K562 (cell line): ENCODE measurements around the gene FAM43B. TPM values are rescaled to one million over a fixed set of nuclear protein-coding genes. Genes with fewer than 3 reads are reported as not detected.

Source experiments
- CBFB ChIP-seq: sonication (generic); formaldehyde crosslinking; IDR thresholded peaks from 2 replicates; pipeline ENCODE4 v1.4.0; 2020; ENCODE audit warnings: mild to moderate bottlenecking, missing genetic modification reagents
- CBX1 ChIP-seq: sonication (generic); IDR thresholded peaks from 2 replicates; pipeline ENCODE4 v1.6.1; 2016; ENCODE audit warnings: antibody characterized with exemption, low read depth, mild to moderate bottlenecking
- E4F1 ChIP-seq: fragments of 250-450 bp; sonication (Bioruptor Pico); IDR thresholded peaks from 2 replicates; pipeline ENCODE4 v1.5.0; 2021; ENCODE audit warnings: mild to moderate bottlenecking, borderline replicate concordance
- GTF2B ChIP-seq: IDR thresholded peaks from 2 replicates; pipeline ENCODE4 v1.6.1; 2011; ENCODE audit not compliant: insufficient read length; ENCODE audit errors: extremely low read depth
- HDAC1 ChIP-seq, 2 experiments: fragments of 450-650 bp; IDR thresholded peaks; 2 replicates each; pipeline ENCODE4 v1.6.1; 2016 to 2017; ENCODE audit warnings: inconsistent platforms in 1 of 2, mild to moderate bottlenecking in 1 of 2, moderate library complexity in 1 of 2
- MNT ChIP-seq, 2 experiments: fragments of 450-650 bp; conservative IDR thresholded peaks; 2 replicates each; pipeline ENCODE4 v1.6.1; 2017; ENCODE audit warnings: mild to moderate bottlenecking in 2 of 2, moderate library complexity in 2 of 2
- NFIC ChIP-seq: fragments of 450-650 bp; IDR thresholded peaks from 2 replicates; pipeline ENCODE4 v1.6.1; 2017; ENCODE audit warnings: mild to moderate bottlenecking, inconsistent platforms
- NONO ChIP-seq, 2 experiments: fragments of 200-400 bp in 1 of 2; fragments of 450-650 bp in 1 of 2; formaldehyde crosslinking in 1 of 2; IDR thresholded peaks; 2 replicates each; pipeline ENCODE4 v1.6.1; 2017; ENCODE audit warnings: low read depth in 2 of 2, mild to moderate bottlenecking in 2 of 2, moderate library complexity in 2 of 2, low read length in 1 of 2
- RAD51 ChIP-seq: fragments of 450-650 bp; IDR thresholded peaks from 2 replicates; pipeline ENCODE4 v1.7.1; 2016; ENCODE audit warnings: low read depth, mild to moderate bottlenecking, borderline replicate concordance
- RBM22 ChIP-seq: fragments of 200-400 bp; formaldehyde crosslinking; IDR thresholded peaks from 2 replicates; pipeline ENCODE4 v1.6.1; 2018; ENCODE audit warnings: low read length, low read depth; ENCODE audit not compliant: poor library complexity, severe bottlenecking
- RCOR1 ChIP-seq, 2 experiments: IDR thresholded peaks; 2 replicates each; pipeline ENCODE4 v1.6.1; 2012; ENCODE audit warnings: low read depth in 2 of 2, low read length in 2 of 2, borderline replicate concordance in 1 of 2, improper control_type of control experiment in 1 of 2
- SIN3A ChIP-seq, 2 experiments: fragments of 150-350 bp in 1 of 2; IDR thresholded peaks; 2 replicates each; pipeline ENCODE4 v1.6.1; 2011 to 2016; ENCODE audit warnings: borderline replicate concordance in 2 of 2, low read depth in 2 of 2, low read length in 2 of 2, mild to moderate bottlenecking in 2 of 2, moderate library complexity in 2 of 2; ENCODE audit not compliant: control insufficient read depth in 1 of 2
- U2AF2 ChIP-seq: fragments of 200-400 bp; formaldehyde crosslinking; optimal IDR thresholded peaks from 2 replicates; pipeline ENCODE3; 2017; ENCODE audit warnings: low read depth, mild to moderate bottlenecking, low read length
- ZBTB8A ChIP-seq: fragments of 450-650 bp; IDR thresholded peaks from 2 replicates; pipeline ENCODE4 v1.6.1; 2018; ENCODE audit warnings: mild to moderate bottlenecking, moderate library complexity; ENCODE audit not compliant: partially characterized antibody
- ZNF561 ChIP-seq: fragments of 450-650 bp; formaldehyde crosslinking; conservative IDR thresholded peaks from 2 replicates; pipeline ENCODE4 v1.4.0; 2020; ENCODE audit warnings: mild to moderate bottlenecking, moderate library complexity
- polyA plus RNA-seq, 8 experiments: library from polyadenylated mRNA; depleted of rRNA in 4 of 8; stranded (reverse) in 5 of 8; unstranded in 3 of 8; fragments of >200 nt; fragmentation: Nextera tagmentation in 2 of 8; fragmentation: Illumina TruSeq in 1 of 8; extraction: Ambion mirVana in 2 of 8; extraction: Trizol in 1 of 8; gene quantifications; 2 replicates each; pipeline versions ENCODE4 v1.2.1 to v1.2.3, GENCODE V29; 2011 to 2014; ENCODE audit warnings: inconsistent platforms in 1 of 8, missing spikeins in 1 of 8
- total RNA-seq, 7 experiments: library from RNA; depleted of rRNA in 6 of 7; stranded (reverse); fragments of >200 nt in 6 of 7; fragmentation: Illumina TruSeq in 2 of 7; extraction: Trizol in 2 of 7; gene quantifications; 2 replicates each; pipeline versions ENCODE4 v1.2.1 to v1.2.3, GENCODE V29; 2011 to 2021; ENCODE audit warnings: low replicate concordance in 1 of 7

Gene FAM43B
- total and polyA plus RNA-seq, 9 of the 15 experiments (the other 6 are each of a cell fraction or from before 2014, with no cell fraction given): not detected

GRCh38 chr1:20521960-20522861 lies 30.2 kb upstream of the FAM43B start (continued):
- TF ChIP-seq GTF2B (no peak), RBM22 (no peak), HDAC1 (IDR thresholded peaks at IDR 0.05) (peak in 1 of 2 experiments; percentile 83; a peak in 2 of 4 replicates), NONO (IDR thresholded peaks at IDR 0.05; ENCODE audit: low read depth in 2 of 2, low read length in 1 of 2) (no peak), MNT (conservative IDR thresholded peaks at IDR 0.05) (0 out of 4 replicates have a peak, but pooled peaks of 1 of the 2 experiments have one; percentile 7), CBFB (CRISPR knock-in tag) (no peak), ZBTB8A (no peak), U2AF2 (no peak), RAD51 (no peak), RCOR1 (IDR thresholded peaks at IDR 0.05; ENCODE audit: borderline replicate concordance in 1 of 2, low read depth in 2 of 2, low read length in 2 of 2) (peak; percentile 98 to 99), NFIC (no peak), ZNF561 (CRISPR knock-in tag) (no peak), SIN3A (IDR thresholded peaks at IDR 0.05; ENCODE audit: borderline replicate concordance in 2 of 2, control insufficient read depth in 1 of 2, low read depth in 2 of 2, low read length in 2 of 2) (no peak), CBX1 (no peak; the same call in 1 of the 2 replicates), E4F1 (CRISPR knock-in tag) (no peak)
